ENCODE data around the gene SLC25A42.
A peak's percentile ranks its signal among the peaks of the same experiment; 100 is the strongest.

Gene SLC25A42

DNA sequence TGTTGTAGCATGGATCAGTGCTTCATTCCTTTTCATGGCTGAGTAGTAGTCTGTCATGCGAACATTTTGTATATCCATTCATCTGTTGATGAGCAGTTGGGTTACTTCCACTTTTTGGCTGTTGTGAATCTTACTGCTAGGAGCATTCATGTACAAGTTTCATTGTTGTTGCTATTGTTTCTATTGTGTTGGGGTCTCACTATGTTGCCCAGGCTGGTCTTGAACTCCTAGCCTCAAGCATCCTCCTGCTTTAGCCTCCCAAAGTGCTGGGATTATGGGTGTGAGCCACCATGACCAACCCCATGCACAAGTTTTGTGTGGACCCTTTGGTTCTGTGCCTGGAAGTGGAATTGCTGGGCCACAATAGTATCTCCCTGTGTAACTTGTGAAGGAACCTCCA lies 15.8 kb downstream of the SLC25A42 start:
- H3K23ac ChIP-seq (ENCODE audit: low read length) = no peak overlapping the region
- no peak overlapping the region for H3K14ac ChIP-seq (ENCODE audit: low read length)
- peaks cover 6% of the 10 kb centered on the region for H3K9me3 ChIP-seq (ENCODE audit: insufficient read depth, low read depth, low read length)
- H3K18ac ChIP-seq (ENCODE audit: low read length) = no peak overlapping the region
- no peak overlapping the region for H4K91ac ChIP-seq (ENCODE audit: low read depth, low read length)
- H2BK120ac ChIP-seq (ENCODE audit: insufficient read depth, low read length, poor library complexity) = no peak overlapping the region
- H3K4me1 ChIP-seq (ENCODE audit: control insufficient read depth in 1 of 2, insufficient read depth in 2 of 2, low read length in 2 of 2) = peaks cover 0 to 3% of the 10 kb centered on the region in 2 experiments
- no peak overlapping the region for H3K4ac ChIP-seq (ENCODE audit: low read depth, low read length)
- H2BK12ac ChIP-seq (ENCODE audit: low read length) = no peak overlapping the region
- no peak overlapping the region for H3K27ac ChIP-seq (ENCODE audit: low read depth, low read length)
- H3K36me3 ChIP-seq (ENCODE audit: control insufficient read depth in 1 of 2, insufficient read depth in 2 of 2, low read length in 2 of 2) = no peaks in the 10 kb centered on the region
- no peak overlapping the region for H3K9ac ChIP-seq (ENCODE audit: low read length)
- H2AFZ ChIP-seq (ENCODE audit: insufficient read depth, low read length, poor library complexity) = no peak overlapping the region
- no peak overlapping the region for H3K4me3 ChIP-seq (ENCODE audit: low read depth, low read length)
- no peak overlapping the region for H4K12ac ChIP-seq (ENCODE audit: low read depth, low read length)
- no peak overlapping the region for H3K4me2 ChIP-seq (ENCODE audit: low read length)
- no peaks in the 10 kb centered on the region for H3K79me2 ChIP-seq (ENCODE audit: control insufficient read depth, insufficient read depth, low read length, poor library complexity)
- no peaks in the 10 kb centered on the region for H3K79me1 ChIP-seq (ENCODE audit: low read length)
- H4K8ac ChIP-seq (ENCODE audit: low read depth, low read length) = no peak overlapping the region
- DNase-seq = no peak
- H3K27me3 ChIP-seq (ENCODE audit: insufficient read depth, low read length) = no peaks in the 10 kb centered on the region
- H2AK5ac ChIP-seq (ENCODE audit: low read length) = no peak overlapping the region
- H2BK5ac ChIP-seq (ENCODE audit: low read depth, low read length, poor library complexity) = no peak overlapping the region
- WGBS (ENCODE audit: extremely low coverage, insufficient coverage, insufficient read length) = no CpG with 5 or more reads among the region's 1 CpG

DNA sequence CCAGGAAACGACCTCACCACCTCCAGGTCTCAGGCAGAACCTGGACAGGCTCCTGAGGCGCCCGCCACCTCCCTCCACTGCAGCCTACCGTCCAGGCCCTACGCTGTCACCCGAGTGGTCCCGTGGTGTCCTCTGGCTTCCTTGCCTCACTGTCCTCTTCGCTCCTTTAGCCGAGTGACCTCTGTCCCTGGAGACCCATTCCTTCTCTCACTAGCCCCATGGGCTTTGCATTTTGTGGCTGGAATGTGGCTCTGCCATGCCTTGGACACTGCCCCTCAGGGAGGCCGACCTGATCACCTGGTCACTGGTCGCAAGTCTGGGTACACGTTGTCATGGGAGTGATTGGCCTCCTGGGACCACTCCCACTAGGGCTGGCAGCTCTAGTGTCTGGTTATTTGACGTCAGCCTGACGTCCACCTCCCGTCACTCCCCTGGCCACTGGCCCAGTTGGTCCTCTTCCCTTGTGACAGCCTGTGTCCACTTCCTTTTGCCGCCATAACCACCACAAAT lies 17.9 kb downstream of the SLC25A42 start:
- H3K4me3 ChIP-seq (ENCODE audit: low read depth, low read length) = no peak overlapping the region
- H3K18ac ChIP-seq (ENCODE audit: low read length) = no peak overlapping the region
- H4K8ac ChIP-seq (ENCODE audit: low read depth, low read length) = no peak overlapping the region
- peaks cover 0 to 3% of the 10 kb centered on the region in 2 experiments for H3K4me1 ChIP-seq (ENCODE audit: control insufficient read depth in 1 of 2, insufficient read depth in 2 of 2, low read length in 2 of 2)
- H2BK120ac ChIP-seq (ENCODE audit: insufficient read depth, low read length, poor library complexity) = no peak overlapping the region
- H3K9me3 ChIP-seq (ENCODE audit: insufficient read depth, low read depth, low read length) = peaks cover 5% of the 10 kb centered on the region
- no peak overlapping the region for H3K23ac ChIP-seq (ENCODE audit: low read length)
- H4K91ac ChIP-seq (ENCODE audit: low read depth, low read length) = no peak overlapping the region
- no peak overlapping the region for H2BK12ac ChIP-seq (ENCODE audit: low read length)
- no peak overlapping the region for H4K12ac ChIP-seq (ENCODE audit: low read depth, low read length)
- no peak overlapping the region for H2BK5ac ChIP-seq (ENCODE audit: low read depth, low read length, poor library complexity)
- H3K79me1 ChIP-seq (ENCODE audit: low read length) = no peaks in the 10 kb centered on the region
- H3K27ac ChIP-seq (ENCODE audit: low read depth, low read length) = no peak overlapping the region
- no peak overlapping the region for H2AFZ ChIP-seq (ENCODE audit: insufficient read depth, low read length, poor library complexity)
- H3K4me2 ChIP-seq (ENCODE audit: low read length) = no peak overlapping the region
- no peak overlapping the region for H3K4ac ChIP-seq (ENCODE audit: low read depth, low read length)
- H2AK5ac ChIP-seq (ENCODE audit: low read length) = no peak overlapping the region
- DNase-seq = no peak
- no peaks in the 10 kb centered on the region for H3K79me2 ChIP-seq (ENCODE audit: control insufficient read depth, insufficient read depth, low read length, poor library complexity)
- H3K36me3 ChIP-seq (ENCODE audit: control insufficient read depth in 1 of 2, insufficient read depth in 2 of 2, low read length in 2 of 2) = no peaks in the 10 kb centered on the region
- H3K9ac ChIP-seq (ENCODE audit: low read length) = no peak overlapping the region
- H3K14ac ChIP-seq (ENCODE audit: low read length) = no peak overlapping the region
- H3K27me3 ChIP-seq (ENCODE audit: insufficient read depth, low read length) = no peaks in the 10 kb centered on the region
- WGBS (ENCODE audit: extremely low coverage, insufficient coverage, insufficient read length) = no CpG with 5 or more reads among the region's 16 CpGs

DNA sequence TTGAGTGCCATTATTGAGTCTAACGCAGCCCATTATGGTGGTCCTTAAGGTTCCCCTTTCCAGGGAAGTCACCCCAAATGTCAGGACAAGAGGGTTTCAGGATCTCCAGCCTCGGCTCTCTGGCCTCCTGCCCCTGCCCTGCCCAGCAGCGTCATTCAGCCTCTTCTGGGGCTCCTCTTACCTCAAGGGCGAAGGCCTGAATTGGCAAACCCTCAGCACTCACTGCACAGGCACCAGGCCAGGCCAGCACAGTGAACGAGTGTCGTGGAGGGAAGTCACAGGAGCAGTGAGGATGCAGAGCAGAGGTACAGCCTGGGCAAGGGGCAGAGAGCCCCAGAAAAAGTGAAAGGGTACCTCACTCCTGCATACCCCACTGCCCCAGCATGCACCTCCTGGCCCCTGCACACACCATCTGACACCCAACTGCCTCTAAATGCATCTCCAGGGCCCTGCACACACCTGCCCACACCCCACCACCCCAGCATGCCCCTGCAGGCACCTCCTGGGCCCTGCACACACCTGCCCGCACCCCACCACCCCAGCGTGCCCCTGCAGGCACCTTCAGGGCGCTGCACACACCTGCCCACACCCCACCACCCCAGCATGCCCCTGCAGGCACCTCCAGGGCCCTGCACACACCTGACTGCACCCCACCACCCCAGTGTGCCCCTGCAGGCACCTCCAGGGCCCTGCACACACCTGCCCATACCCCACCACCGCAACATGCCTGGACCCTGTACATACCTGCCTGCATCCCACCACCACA lies 19.8 kb downstream of the SLC25A42 start:
- no peak overlapping the region for H4K91ac ChIP-seq (ENCODE audit: low read depth, low read length)
- H3K36me3 ChIP-seq (ENCODE audit: control insufficient read depth in 1 of 2, insufficient read depth in 2 of 2, low read length in 2 of 2) = no peaks in the 10 kb centered on the region
- peaks cover 0 to 3% of the 10 kb centered on the region in 2 experiments for H3K4me1 ChIP-seq (ENCODE audit: control insufficient read depth in 1 of 2, insufficient read depth in 2 of 2, low read length in 2 of 2)
- DNase-seq = no peak
- H2AK5ac ChIP-seq (ENCODE audit: low read length) = no peak overlapping the region
- H3K23ac ChIP-seq (ENCODE audit: low read length) = no peak overlapping the region
- H3K79me2 ChIP-seq (ENCODE audit: control insufficient read depth, insufficient read depth, low read length, poor library complexity) = no peaks in the 10 kb centered on the region
- H2AFZ ChIP-seq (ENCODE audit: insufficient read depth, low read length, poor library complexity) = no peak overlapping the region
- H3K4me3 ChIP-seq (ENCODE audit: low read depth, low read length) = peak overlapping the region; percentile 20
- H3K14ac ChIP-seq (ENCODE audit: low read length) = no peak overlapping the region
- H2BK120ac ChIP-seq (ENCODE audit: insufficient read depth, low read length, poor library complexity) = no peak overlapping the region
- no CpG with 5 or more reads among the region's 10 CpGs for WGBS (ENCODE audit: extremely low coverage, insufficient coverage, insufficient read length)
- no peak overlapping the region for H3K4me2 ChIP-seq (ENCODE audit: low read length)
- no peaks in the 10 kb centered on the region for H3K27me3 ChIP-seq (ENCODE audit: insufficient read depth, low read length)
- H4K8ac ChIP-seq (ENCODE audit: low read depth, low read length) = no peak overlapping the region
- H3K27ac ChIP-seq (ENCODE audit: low read depth, low read length) = no peak overlapping the region
- H3K79me1 ChIP-seq (ENCODE audit: low read length) = no peaks in the 10 kb centered on the region
- H2BK5ac ChIP-seq (ENCODE audit: low read depth, low read length, poor library complexity) = no peak overlapping the region
- H3K9me3 ChIP-seq (ENCODE audit: insufficient read depth, low read depth, low read length) = peaks cover 2% of the 10 kb centered on the region
- H3K9ac ChIP-seq (ENCODE audit: low read length) = no peak overlapping the region
- no peak overlapping the region for H3K18ac ChIP-seq (ENCODE audit: low read length)
- H3K4ac ChIP-seq (ENCODE audit: low read depth, low read length) = no peak overlapping the region
- no peak overlapping the region for H4K12ac ChIP-seq (ENCODE audit: low read depth, low read length)
- no peak overlapping the region for H2BK12ac ChIP-seq (ENCODE audit: low read length)

DNA sequence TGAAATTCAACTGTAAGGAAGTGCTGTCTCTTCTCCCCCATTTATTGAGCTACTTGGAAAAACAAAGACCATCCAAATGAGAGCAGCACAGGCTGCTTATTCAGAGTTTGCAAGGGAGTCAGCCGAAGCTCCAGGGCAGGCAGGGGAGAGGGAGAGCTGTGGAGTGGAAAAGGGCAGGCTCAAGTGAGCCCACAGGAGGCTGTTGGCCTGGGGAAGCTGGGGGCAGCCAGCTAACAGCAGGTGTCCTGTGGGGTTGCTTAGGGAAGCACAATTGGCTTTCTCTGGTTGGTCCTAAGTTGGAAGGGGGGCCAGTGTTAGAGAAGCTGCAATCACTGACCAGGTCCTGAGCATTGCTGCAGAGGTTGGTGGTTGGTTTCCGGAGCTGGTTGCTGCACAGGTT lies 23.9 kb downstream of the SLC25A42 start:
- Histone ChIP-seq H4K91ac (ENCODE audit: low read depth, low read length) (no peak overlapping the region), H3K4me3 (ENCODE audit: low read depth, low read length) (no peak overlapping the region), H4K8ac (ENCODE audit: low read depth, low read length) (no peak overlapping the region), H3K27me3 (ENCODE audit: insufficient read depth, low read length) (no peaks in the 10 kb centered on the region), H3K79me2 (ENCODE audit: control insufficient read depth, insufficient read depth, low read length, poor library complexity) (no peaks in the 10 kb centered on the region), H2AK5ac (ENCODE audit: low read length) (no peak overlapping the region), H2BK120ac (ENCODE audit: insufficient read depth, low read length, poor library complexity) (no peak overlapping the region), H2BK12ac (ENCODE audit: low read length) (no peak overlapping the region), H3K14ac (ENCODE audit: low read length) (no peak overlapping the region), H3K4me2 (ENCODE audit: low read length) (no peak overlapping the region), H3K36me3 (ENCODE audit: control insufficient read depth in 1 of 2, insufficient read depth in 2 of 2, low read length in 2 of 2) (no peaks in the 10 kb centered on the region), H3K79me1 (ENCODE audit: low read length) (no peaks in the 10 kb centered on the region), H3K9ac (ENCODE audit: low read length) (no peak overlapping the region), H2BK5ac (ENCODE audit: low read depth, low read length, poor library complexity) (no peak overlapping the region), H3K4ac (ENCODE audit: low read depth, low read length) (no peak overlapping the region), H3K9me3 (ENCODE audit: insufficient read depth, low read depth, low read length) (no peaks in the 10 kb centered on the region), H3K18ac (ENCODE audit: low read length) (no peak overlapping the region), H3K4me1 (ENCODE audit: control insufficient read depth in 1 of 2, insufficient read depth in 2 of 2, low read length in 2 of 2) (no peaks in the 10 kb centered on the region), H2AFZ (ENCODE audit: insufficient read depth, low read length, poor library complexity) (no peak overlapping the region), H3K23ac (ENCODE audit: low read length) (no peak overlapping the region), H3K27ac (ENCODE audit: low read depth, low read length) (no peak overlapping the region), H4K12ac (ENCODE audit: low read depth, low read length) (no peak overlapping the region)
- no peak for DNase-seq
- no CpG with 5 or more reads among the region's 2 CpGs for WGBS (ENCODE audit: extremely low coverage, insufficient coverage, insufficient read length)

Measured in trophoblast cell (in vitro differentiated cells and primary cell).